PC-3 (cell line): ENCODE data around the gene PSG11. TPM values are rescaled to one million over a fixed set of nuclear protein-coding genes. Genes with fewer than 3 reads are reported as not detected.
"Not testable (repeated sequence)": the region's sequence is repeated elsewhere in the genome, so short reads cannot be mapped to it uniquely, and the experiment has no call there.

Source experiments
- ATAC-seq: fragments of 200-7000 bp; cut with Tn5 transposase; 2 replicates; pipeline ENCODE4 v1.9.1; 2020; ENCODE audit warnings: mild to moderate bottlenecking, moderate library complexity
- Bru-seq: library from RNA; stranded (reverse); fragments of 400-500 nt; gene quantifications from one replicate; lab custom pipeline; 2021; lab: Mats Ljungman, UMichigan
- BruChase-seq, 2 experiments: library from RNA; stranded (reverse); fragments of 400-500 nt; gene quantifications; one replicate each; lab custom pipeline; 2021; lab: Mats Ljungman, UMichigan
- BruUV-seq: library from RNA; stranded (reverse); fragments of 400-500 nt; replicated peaks from 2 replicates; lab custom pipeline; 2021; lab: Mats Ljungman, UMichigan
- CTCF ChIA-PET: fragments of 300-600 bp; sonication (Branson Sonifier 250); formaldehyde crosslinking; loops from one replicate; lab custom pipeline; 2022; ENCODE audit warnings: antibody characterized with exemption; lab: Charles Lee
- POLR2A ChIA-PET: fragments of 300-600 bp; sonication (Branson Sonifier 250); formaldehyde crosslinking; loops from one replicate; lab custom pipeline; 2022; ENCODE audit warnings: antibody characterized with exemption; ENCODE audit not compliant: unreplicated experiment; lab: Charles Lee
- DNase-seq: peaks from one replicate; pipeline ENCODE4 v3.0.0-alpha.2; 2015
- H2AFZ ChIP-seq: fragments of 300-600 bp; sonication (generic); 2 replicates; pipeline ENCODE4 v1.6.0; 2016; ENCODE audit warnings: antibody characterized with exemption, low read length
- H3F3A ChIP-seq: fragments of 300-600 bp; sonication (generic); one replicate; pipeline ENCODE4 v1.6.0; 2017; ENCODE audit warnings: antibody characterized with exemption, low read length, control low read depth, mild to moderate bottlenecking; ENCODE audit not compliant: unreplicated experiment
- H3K27ac ChIP-seq: fragments of 300-600 bp; sonication (generic); 2 replicates; pipeline ENCODE4 v1.5.1; 2016; ENCODE audit warnings: mild to moderate bottlenecking, low read length
- H3K27me3 ChIP-seq: fragments of 300-600 bp; sonication (generic); 2 replicates; pipeline ENCODE4 v1.6.1; 2016; ENCODE audit warnings: low read length, mixed read lengths
- H3K36me3 ChIP-seq: fragments of 300-600 bp; sonication (generic); 2 replicates; pipeline ENCODE4 v1.6.1; 2016; ENCODE audit warnings: low read depth, mixed run types, low read length, mixed read lengths
- H3K4me1 ChIP-seq: fragments of 300-600 bp; sonication (generic); 2 replicates; pipeline ENCODE4 v1.5.1; 2016; ENCODE audit warnings: low read length; ENCODE audit not compliant: insufficient read depth
- H3K4me2 ChIP-seq: fragments of 300-600 bp; sonication (generic); 2 replicates; pipeline ENCODE4 v1.6.0; 2016; ENCODE audit warnings: low read length
- H3K4me3 ChIP-seq: fragments of 300-600 bp; sonication (generic); 2 replicates; pipeline ENCODE4 v1.5.1; 2016; ENCODE audit warnings: mild to moderate bottlenecking, low read length, mixed read lengths
- H3K79me2 ChIP-seq: fragments of 300-600 bp; sonication (generic); 2 replicates; pipeline ENCODE4 v1.6.1; 2017; ENCODE audit warnings: low read length, mixed read lengths
- H3K9ac ChIP-seq: fragments of 300-600 bp; sonication (generic); 2 replicates; pipeline ENCODE4 v1.6.0; 2016; ENCODE audit warnings: mild to moderate bottlenecking, low read length
- H3K9me2 ChIP-seq: fragments of 300-600 bp; sonication (generic); replicated peaks from 2 replicates; pipeline ENCODE4 v1.6.1; 2016; ENCODE audit warnings: mixed run types, low read length, mixed read lengths
- H3K9me3 ChIP-seq: fragments of 300-600 bp; sonication (generic); 2 replicates; pipeline ENCODE4 v1.6.1; 2016; ENCODE audit warnings: low read length, mixed read lengths
- H4K20me1 ChIP-seq: fragments of 300-600 bp; sonication (generic); 2 replicates; pipeline ENCODE4 v1.6.1; 2016; ENCODE audit warnings: low read length, mixed read lengths
- intact Hi-C: fragments of 100-400 bp; cut with micrococcal nuclease; formaldehyde crosslinking; loops from 2 replicates; pipeline ENCODE4 v1.9.0; 2023
- long read RNA-seq: library from polyadenylated mRNA; unstranded; transcript quantifications from one replicate; pipeline ENCODE4 v2.0.0, GENCODE V29; 2021; ENCODE audit not compliant: unreplicated experiment
- total RNA-seq: library from RNA; depleted of rRNA; stranded (reverse); fragments of >200 nt; gene quantifications from 2 replicates; pipeline ENCODE4 v1.2.3, GENCODE V29; 2014; rRNA removed

PSG11 gene
- total RNA-seq (not detected in 2 replicates), Bru-seq, nascent RNA (percentile 2 among the genes with signal in this experiment), BruChase-seq, experiment 1, labeled RNA remaining after a 6-hour chase (percentile 7 among the genes with signal in this experiment), BruChase-seq, experiment 2, labeled RNA remaining after a 2-hour chase (not detected)
- long read RNA-seq: 0 reads

DNA sequence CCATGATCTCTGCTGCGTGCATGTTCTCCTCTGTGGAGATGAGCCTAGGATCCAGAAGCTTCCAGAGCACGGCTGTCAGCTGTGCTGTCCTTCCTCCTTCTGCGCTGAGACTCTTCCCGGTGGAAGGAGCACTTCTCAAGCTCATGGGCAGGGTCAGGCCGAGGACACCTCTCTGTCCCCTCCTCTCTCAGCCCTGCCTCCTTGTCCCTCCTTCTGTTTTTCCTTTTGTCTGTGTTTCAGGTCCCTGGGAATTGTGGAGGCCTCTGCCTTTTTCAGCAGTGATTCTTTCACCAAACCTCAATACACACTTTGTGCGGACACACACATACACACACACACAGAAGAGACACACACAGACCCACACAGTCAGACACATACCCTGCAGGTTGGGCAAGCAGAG is at the start of gene PSG11:
PSG11 (minus strand) TSS at position 101 of the 400 bp plus-strand sequence; CDS start at position 4, 97 bp downstream.
- intact Hi-C loops, H3K4me2 ChIP-seq, H3K4me3 ChIP-seq, H3K36me3 ChIP-seq, DNase-seq, H3F3A ChIP-seq, H2AFZ ChIP-seq, ATAC-seq, H3K4me1 ChIP-seq, H3K79me2 ChIP-seq, H3K27me3 ChIP-seq, H3K27ac ChIP-seq, H4K20me1 ChIP-seq, H3K9me3 ChIP-seq, POLR2A ChIA-PET, H3K9ac ChIP-seq, BruUV-seq, CTCF ChIA-PET, H3K9me2 ChIP-seq: not testable (repeated sequence)

DNA sequence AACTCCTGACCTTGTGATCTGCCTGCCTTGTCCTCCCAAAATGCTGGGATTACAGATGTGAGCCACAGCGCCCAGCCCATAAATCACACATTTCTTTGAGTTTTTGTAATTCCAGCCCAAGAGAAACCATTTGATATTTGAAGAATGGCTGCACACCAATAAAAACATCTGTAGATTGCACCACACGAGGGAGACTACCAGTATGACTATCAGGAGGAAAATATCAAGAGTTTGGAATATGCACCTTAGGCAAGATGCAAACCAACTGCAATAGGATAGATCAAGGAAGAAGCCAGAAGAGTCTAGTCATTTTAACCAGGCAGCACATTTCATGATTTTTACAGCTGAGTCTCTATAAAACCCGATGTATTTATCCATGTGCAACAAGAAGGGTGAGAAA is 36.1 kb upstream of the PSG11 start:
- POLR2A ChIA-PET, BruUV-seq, CTCF ChIA-PET, H3K4me2 ChIP-seq, H3K9ac ChIP-seq, H3F3A ChIP-seq, H3K9me3 ChIP-seq, H3K36me3 ChIP-seq, H2AFZ ChIP-seq, DNase-seq, H4K20me1 ChIP-seq, H3K4me3 ChIP-seq, ATAC-seq, intact Hi-C loops, H3K27ac ChIP-seq, H3K79me2 ChIP-seq, H3K9me2 ChIP-seq, H3K27me3 ChIP-seq: not testable (repeated sequence)
- H3K4me1 ChIP-seq: peaks cover 13% of the 10 kb centered on the region

DNA sequence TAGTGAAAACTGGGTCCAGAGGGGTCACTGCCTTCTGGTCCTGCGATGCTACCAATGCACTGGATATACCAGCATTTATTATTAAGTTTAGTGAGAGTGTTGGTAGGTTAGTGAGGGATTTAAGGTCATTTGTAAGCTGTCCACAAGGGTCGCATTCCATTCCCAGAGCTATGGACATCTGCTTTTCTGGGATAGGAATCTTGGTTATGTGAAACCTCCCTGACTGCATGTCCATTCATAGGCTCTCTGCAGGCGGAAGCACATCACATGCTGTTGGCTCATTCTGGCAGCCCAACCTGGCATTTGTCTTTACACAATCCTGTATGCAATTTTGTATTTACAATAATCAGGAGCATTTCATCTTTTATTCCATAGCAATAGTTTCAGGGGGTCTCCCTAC is 35.1 kb upstream of the PSG11 start:
- H3K4me2 ChIP-seq, ATAC-seq, H4K20me1 ChIP-seq, H3K79me2 ChIP-seq, H3F3A ChIP-seq, CTCF ChIA-PET, H3K27ac ChIP-seq, intact Hi-C loops, H2AFZ ChIP-seq, POLR2A ChIA-PET, H3K27me3 ChIP-seq, BruUV-seq, H3K9me3 ChIP-seq, H3K9me2 ChIP-seq, DNase-seq, H3K4me3 ChIP-seq, H3K9ac ChIP-seq, H3K36me3 ChIP-seq: not testable (repeated sequence)
- H3K4me1 ChIP-seq: peaks cover 13% of the 10 kb centered on the region

DNA sequence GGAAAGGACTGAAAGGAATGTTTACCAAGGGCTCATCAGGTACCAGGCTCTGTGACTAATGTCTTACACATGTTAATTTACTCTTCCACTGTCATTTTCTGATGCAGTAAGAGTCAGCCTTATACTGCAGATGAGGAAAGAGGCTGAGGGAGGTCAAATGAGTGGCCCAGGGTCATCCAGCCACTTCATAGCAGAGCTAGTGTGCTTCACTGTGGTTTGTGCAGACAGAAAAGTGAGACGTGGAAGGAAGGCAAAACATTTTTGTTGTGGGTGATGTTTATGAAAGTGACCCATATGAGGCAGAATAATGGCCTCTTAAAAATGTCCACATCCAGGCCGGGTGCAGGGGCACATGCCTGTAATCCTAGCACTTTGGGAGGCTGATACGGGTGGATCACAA is 34.0 kb upstream of the PSG11 start:
- H3K9ac ChIP-seq, ATAC-seq, CTCF ChIA-PET, H2AFZ ChIP-seq, H3F3A ChIP-seq, H3K27me3 ChIP-seq, intact Hi-C loops, H3K4me2 ChIP-seq, H3K79me2 ChIP-seq, H3K9me3 ChIP-seq, H3K36me3 ChIP-seq, H4K20me1 ChIP-seq, POLR2A ChIA-PET, BruUV-seq, H3K4me3 ChIP-seq, H3K9me2 ChIP-seq: not testable (repeated sequence)
- peak; percentile 67 for DNase-seq
- H3K27ac ChIP-seq: peak overlapping the region; percentile 49
- peaks cover 13% of the 10 kb centered on the region for H3K4me1 ChIP-seq

DNA sequence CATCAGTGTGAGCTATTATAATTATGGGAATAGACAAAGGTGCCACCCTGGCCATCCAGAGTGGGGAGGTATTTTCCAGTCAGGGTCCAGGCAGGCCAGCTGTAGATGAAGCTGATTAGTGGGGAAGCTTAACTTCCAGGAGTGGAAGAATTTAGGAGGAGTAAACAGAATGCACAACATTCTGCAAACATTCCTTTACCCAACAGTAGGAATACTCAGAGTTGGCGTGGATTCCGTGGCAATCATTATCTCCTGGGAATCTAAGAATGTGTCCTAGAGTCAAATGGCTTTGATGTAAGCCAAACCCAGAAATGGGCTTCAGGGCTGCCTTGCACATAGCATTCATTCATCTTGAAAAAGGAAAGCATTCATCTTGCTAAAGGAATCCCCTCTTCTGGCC is 33.2 kb upstream of the PSG11 start:
- Histone ChIP-seq H3K4me1 (peaks cover 13% of the 10 kb centered on the region), H3K27ac (peak overlapping the region; percentile 68)
- H3K27me3 ChIP-seq, H3K4me2 ChIP-seq, H3F3A ChIP-seq, H3K79me2 ChIP-seq, BruUV-seq, H3K9me2 ChIP-seq, H4K20me1 ChIP-seq, H3K9me3 ChIP-seq, POLR2A ChIA-PET, H2AFZ ChIP-seq, H3K4me3 ChIP-seq, intact Hi-C loops, ATAC-seq, CTCF ChIA-PET, H3K9ac ChIP-seq, H3K36me3 ChIP-seq: not testable (repeated sequence)
- DNase-seq: peak; percentile 1

DNA sequence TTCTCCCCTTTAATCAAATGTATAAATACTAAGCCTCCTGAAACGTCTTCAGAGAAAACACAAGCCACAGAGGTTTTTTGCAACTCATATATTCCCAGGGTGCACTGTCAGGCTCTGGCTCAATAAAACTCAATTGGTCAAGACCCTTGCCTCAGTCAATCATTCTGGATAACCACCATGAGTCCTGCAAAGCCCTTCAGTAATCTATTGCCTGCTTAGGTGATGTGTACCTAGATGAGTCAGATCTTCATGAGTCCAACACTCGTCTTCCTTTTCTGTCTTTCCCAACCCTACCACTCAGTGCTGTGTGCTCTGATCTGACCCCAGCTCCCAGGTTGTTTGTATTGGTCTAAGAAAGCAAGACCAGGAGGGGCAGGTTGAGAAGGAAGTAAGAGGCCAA is 32.2 kb upstream of the PSG11 start:
- peak overlapping the region; percentile 65; the same call in 1 of the 2 replicates for H3K4me2 ChIP-seq
- H3K9ac ChIP-seq, H3K79me2 ChIP-seq, H3K27me3 ChIP-seq, POLR2A ChIA-PET, H3K36me3 ChIP-seq, H3K4me3 ChIP-seq, ATAC-seq, H2AFZ ChIP-seq, H3K9me3 ChIP-seq, CTCF ChIA-PET, BruUV-seq, H4K20me1 ChIP-seq, intact Hi-C loops, H3K9me2 ChIP-seq, H3F3A ChIP-seq: not testable (repeated sequence)
- H3K4me1 ChIP-seq: peaks cover 13% of the 10 kb centered on the region
- H3K27ac ChIP-seq: peak overlapping the region; percentile 77
- DNase-seq: peak; percentile 60

DNA sequence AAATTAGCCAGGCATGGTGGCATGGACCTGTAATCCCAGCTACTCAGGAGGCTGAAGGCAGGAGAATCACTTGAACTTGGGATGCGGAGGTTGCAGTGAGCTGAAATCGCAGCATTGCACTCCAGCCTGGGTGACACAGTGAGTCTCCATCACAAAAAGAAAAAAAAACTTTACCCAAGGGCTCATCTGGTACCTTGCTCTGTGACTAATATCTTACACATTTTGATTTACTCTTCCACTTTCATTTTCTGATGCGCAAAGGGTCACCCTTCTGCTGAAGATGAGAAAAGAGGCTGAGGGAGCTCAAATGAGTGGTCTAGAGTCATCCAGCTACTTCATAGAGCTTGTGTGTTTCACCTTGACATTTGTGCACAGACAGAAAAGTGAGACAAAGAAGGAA is 21.7 kb upstream of the PSG11 start:
- H3K79me2 ChIP-seq, H3K4me3 ChIP-seq, BruUV-seq, ATAC-seq, H3K4me2 ChIP-seq, H2AFZ ChIP-seq, CTCF ChIA-PET, H3K4me1 ChIP-seq, H3K9me2 ChIP-seq, H3F3A ChIP-seq, POLR2A ChIA-PET, H3K27ac ChIP-seq, H3K9ac ChIP-seq, H4K20me1 ChIP-seq, H3K27me3 ChIP-seq, H3K9me3 ChIP-seq, intact Hi-C loops, DNase-seq, H3K36me3 ChIP-seq: not testable (repeated sequence)
